HG02759 (cell line): ENCODE data around the gene SLCO4A1.

Source experiments
- ATAC-seq: cut with Tn5 transposase; IDR thresholded peaks from one replicate; pipeline ENCODE4 v1.9.1; 2021; ENCODE audit warnings: mild to moderate bottlenecking, moderate library complexity; ENCODE audit not compliant: unreplicated experiment

The SLCO4A1 gene, protein sequence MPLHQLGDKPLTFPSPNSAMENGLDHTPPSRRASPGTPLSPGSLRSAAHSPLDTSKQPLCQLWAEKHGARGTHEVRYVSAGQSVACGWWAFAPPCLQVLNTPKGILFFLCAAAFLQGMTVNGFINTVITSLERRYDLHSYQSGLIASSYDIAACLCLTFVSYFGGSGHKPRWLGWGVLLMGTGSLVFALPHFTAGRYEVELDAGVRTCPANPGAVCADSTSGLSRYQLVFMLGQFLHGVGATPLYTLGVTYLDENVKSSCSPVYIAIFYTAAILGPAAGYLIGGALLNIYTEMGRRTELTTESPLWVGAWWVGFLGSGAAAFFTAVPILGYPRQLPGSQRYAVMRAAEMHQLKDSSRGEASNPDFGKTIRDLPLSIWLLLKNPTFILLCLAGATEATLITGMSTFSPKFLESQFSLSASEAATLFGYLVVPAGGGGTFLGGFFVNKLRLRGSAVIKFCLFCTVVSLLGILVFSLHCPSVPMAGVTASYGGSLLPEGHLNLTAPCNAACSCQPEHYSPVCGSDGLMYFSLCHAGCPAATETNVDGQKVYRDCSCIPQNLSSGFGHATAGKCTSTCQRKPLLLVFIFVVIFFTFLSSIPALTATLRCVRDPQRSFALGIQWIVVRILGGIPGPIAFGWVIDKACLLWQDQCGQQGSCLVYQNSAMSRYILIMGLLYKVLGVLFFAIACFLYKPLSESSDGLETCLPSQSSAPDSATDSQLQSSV

DNA sequence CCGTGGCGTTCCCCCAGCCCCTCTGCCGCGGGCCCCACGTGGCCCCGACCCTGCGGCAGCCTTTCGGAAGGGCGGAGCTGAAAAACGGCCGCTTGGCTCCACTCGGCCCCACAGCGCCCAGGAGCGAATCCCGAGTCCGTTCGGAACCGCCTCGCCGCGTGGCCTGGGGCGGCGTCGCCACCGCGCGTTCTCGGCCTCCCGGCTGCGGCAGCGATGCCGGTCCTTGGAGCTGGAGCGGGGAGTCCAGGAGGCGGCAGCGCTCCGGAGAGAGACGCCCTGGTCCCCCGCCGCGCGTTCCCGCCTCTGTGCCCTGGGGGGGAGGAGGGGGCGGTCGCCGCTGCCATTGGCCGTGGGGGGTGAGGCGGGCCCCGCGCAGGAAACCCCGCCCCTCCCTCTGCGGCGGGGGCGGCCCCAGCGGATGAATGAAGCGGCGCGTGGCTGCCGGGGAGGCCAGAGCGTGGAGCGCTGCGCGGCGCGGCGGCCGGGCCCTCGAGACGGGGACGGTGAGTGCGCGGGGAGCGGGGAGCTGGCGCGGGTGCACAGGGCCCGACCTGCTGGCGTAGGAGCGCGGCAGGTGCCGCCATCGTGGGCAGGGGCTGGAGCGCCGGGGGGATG is at the start of gene SLCO4A1:
Gene SLCO4A1 (plus strand): TSS at position 453 of the 615 bp plus-strand sequence. CDS start 13,952 bp downstream, outside the sequence.
- ATAC-seq, result peak; percentile 74

DNA sequence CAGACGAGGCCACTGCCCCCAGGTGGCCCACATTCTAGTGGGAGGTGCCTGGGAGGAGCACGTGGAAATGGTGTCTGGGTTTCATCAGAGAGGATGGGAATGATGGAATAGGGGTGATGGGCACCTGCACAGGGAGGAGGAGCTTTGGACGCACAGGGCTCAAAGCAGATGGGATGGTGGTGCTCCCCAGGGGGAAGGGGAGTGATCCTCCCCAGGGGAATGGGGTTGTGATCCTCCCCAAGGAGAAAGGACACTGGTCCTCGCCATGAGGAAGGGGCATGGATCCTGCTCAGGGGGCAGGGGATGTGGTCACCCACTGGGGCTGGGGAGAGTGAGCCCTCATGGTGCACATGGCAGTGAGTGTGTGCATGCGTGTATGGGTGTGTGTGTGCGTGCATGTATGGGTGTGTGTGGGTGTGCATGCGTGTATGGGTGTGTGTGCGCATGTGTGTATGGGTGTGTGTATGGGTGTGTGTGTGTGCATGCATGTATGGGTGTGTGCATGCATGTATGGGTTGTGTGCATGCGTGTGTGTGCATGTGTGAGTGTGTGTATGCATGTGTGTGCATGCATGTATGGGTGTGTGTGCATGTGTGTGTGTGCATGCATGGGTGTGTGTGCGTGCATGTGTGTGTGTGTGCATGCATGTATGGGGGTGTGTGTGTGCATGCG is 49.7 kb upstream of the SLCO4A1 start:
- no peak for ATAC-seq

DNA sequence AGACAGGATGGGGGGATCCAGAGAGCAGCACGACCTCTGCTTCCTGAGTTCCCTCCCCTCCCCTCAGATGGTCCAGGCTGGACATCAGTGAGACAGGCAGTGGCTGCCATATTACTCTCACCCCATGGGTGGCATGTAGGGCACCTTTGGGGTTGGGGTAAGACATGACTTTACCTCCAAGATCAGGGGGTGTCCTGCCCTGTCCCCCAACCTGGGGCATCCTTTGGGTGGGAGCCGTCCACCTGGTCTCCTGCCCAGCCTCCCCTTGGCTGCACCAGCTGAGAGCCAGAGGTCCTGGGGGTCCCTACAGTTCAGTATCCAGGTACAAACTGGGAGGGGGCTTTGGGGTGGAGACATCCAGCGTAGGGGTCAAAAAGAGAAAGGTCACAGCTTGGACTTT is 48.7 kb upstream of the SLCO4A1 start:
- ATAC-seq, result no peak

DNA sequence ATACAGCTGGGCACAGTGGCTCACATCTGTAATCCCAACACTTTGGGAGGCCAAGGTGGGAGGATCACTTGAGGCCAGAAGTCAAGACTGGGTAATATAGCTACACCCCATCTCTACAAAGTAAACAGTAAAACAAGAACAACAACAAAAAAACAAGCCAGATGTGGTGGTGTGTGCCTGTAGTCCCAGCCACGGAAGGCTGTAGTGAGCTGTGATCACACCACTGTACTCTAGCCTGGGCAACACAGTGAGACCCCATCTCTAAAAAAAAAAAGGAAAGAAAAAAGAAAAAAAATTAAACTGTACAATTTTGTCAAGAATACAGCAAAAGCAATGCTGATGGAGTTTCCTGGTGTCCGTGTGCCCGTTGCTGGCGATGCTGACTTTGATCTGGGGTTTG is 47.2 kb upstream of the SLCO4A1 start:
- no peak for ATAC-seq

DNA sequence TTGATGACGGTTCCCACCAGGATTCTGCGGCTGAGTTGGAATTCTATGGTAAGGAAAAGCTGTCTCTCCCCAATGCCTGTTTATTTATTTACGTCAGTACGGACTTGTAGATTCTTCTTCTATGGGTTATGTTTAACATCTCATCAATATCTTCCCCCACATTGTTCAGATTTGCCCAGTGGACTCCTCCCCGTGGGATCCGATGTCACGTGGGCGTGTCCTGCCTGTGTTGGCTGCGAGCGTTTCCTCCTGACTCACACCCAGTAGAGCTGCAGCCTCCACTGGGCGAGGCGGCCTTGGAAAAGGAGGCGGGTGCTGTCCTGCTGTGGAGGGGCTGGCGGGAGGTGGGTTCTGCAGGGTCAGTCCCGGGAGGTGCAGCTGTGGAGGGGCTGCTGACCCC is 46.8 kb upstream of the SLCO4A1 start:
- ATAC-seq, result no peak

DNA sequence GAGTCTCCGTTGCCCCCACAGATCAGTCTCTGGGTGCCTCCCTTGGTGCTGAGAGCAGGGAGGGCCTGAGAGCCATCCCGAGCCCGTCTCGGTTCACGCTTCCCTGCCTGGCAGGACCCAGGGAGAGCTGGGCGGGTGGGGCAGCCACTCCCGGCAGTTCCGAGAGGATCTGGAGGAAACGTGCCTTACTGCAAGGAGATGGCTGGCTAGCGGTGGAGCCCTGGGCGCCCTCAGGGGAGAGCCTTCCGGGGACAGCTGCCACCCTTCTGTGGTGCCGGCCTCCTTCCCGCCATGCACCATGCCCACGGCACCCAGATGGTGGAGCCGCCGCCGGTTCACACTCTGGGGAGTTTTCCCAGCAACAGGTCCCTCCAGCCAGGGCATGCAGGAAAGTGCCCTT is 45.8 kb upstream of the SLCO4A1 start:
- no peak for ATAC-seq

DNA sequence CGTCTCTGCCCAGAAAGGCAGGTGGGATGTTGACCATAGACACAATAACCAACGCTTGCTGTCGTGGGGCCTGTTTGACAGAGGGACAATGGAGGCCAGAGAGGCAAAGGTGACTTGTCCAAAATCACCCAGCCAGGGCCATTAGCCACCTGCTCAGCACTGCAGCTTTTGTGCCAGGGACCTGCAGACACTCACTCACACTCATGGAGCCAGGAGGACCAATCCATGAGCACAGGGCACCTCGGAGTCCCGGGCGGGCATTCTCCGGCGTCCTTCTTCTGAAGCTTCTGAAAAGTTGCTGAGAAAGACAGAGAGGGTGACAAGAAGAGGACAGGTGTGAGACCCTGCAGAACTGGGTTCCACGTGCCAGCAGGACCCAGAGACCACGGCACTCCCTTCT is 45.4 kb upstream of the SLCO4A1 start:
- ATAC-seq, result no peak

DNA sequence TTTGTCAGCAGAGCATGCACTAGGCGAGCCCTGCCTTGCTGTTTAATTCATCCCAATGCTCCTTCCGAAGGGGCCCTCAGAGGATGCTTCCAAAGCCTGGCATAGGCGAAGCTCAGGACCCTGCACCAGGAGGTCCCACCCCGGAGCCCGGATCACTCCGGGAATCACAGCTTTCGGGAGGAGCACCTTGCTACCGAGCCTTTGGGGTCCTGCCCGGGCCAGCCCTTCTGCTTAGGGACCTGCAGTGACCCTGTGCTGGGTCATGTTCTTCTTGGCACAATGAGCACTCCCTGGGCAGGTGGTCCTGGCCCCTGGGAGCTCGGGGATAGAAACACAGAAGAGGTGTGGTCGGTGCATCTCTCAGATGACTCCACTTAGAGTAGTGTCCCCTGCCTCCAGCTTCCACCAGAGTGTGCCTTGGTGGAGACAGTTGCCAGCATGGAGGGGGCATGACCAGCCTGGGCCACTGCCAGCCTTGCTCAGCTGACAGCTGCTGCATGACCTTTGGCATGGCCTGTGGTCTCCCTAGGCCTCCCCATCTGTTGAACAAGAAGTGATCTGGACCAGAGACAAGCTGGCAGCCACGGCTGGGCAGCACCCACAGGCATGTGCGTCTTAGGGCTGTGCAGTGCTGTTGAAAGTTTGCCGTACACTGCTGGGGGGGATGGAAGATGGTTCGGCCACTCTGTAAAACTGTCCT is 44.7 kb upstream of the SLCO4A1 start:
- ATAC-seq, result no peak

DNA sequence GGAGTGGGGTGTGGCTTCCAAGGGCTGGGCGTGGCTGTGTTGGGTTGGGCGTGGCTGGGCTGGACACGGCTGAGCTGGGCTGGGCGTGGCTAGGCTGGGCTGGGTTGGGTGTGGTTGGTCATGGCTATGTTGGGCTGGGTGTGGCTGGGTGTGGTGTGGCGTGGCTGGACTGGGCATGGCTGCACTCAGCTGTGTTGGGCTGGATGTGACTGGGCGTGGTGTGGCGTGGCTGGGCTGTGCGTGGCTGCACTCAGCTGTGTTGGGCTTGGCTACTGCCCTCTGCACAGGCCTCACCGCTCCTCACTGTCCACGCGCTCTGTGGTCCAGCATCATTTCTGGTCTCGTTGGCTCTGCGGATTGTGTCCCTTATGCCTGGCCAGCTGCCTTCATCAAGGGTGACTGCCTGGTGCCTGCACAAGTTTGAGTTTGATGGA is 43.5 kb upstream of the SLCO4A1 start:
- no peak for ATAC-seq

DNA sequence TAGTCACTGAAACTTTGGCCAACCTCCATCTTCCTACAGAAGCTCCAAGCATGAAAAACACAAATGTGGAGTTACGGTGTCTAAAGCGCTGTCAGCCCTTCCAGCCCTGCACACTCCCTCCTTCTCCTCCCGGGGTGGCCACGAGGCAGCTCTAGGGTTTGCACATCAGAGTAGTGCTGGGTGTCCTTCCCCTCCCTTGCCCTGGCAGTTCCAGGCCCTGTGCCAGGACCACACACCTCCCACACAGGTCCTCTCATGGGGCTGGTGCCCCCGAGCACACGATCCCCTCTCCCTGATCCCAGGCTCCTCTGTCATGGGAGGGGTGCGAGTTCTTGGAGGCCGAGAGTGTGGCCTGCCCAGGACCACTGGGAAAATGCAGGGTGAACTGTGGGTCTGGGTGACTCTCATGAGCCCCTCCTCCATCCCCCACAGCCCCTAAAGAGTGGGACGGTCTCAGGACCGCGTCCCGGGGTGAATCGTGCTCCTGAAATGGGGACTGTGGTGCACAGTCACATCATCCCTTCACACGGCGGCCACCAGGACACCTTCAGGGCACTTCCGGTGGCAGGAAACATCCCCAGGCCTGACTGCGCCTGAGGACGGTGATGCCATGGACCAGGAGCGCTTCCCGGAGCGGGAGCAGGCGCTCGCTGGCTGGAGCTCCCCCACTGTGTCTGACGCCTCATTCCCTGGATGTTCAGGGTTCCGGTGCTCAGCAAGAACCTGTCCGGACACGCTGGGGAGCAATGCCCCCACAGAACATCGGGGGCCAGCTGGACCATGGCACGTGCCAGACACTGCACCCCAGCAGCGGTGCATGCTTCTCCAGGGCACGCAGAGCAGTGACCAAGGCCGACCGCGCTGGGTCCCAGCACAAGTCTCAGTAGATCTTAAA is 42.8 kb upstream of the SLCO4A1 start:
- no peak for ATAC-seq

DNA sequence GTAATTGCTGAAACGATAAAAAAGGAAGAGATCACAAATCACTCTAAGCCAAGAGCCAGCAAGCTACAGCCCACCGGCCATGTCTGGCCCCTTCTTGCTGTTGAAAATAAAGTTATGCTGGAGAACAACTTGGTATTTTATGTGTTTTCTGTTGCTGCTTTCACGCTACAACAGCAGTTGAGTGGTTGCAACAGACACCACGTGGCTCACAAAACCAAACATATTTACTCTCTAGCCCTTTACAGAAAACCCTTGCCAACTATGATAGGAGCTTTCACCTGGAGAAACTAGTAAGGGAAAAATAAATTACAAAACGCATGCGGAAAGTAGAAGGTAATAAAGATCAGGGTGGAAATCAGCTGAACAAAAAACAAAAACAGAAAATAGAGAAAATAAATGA is 41.1 kb upstream of the SLCO4A1 start:
- no peak for ATAC-seq

DNA sequence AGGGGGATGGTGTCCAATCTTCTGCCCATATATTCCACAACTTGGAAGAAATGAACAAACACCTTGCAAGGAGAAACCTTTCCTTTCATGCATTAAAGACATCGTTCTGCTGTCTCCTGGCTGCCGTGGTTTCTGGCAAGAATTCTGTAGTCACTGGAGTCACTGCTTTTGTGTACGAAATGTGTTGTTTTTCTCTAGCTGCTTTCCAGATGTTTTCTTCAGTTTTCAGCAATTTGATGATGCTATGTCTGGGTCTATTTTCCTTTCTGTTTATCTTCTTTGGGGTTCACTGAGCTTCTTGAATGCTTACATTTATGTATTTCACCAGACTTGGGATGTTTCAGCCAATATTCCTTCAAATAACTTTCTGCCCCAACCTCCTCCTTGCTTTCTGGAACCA is 40.6 kb upstream of the SLCO4A1 start:
- no peak for ATAC-seq

DNA sequence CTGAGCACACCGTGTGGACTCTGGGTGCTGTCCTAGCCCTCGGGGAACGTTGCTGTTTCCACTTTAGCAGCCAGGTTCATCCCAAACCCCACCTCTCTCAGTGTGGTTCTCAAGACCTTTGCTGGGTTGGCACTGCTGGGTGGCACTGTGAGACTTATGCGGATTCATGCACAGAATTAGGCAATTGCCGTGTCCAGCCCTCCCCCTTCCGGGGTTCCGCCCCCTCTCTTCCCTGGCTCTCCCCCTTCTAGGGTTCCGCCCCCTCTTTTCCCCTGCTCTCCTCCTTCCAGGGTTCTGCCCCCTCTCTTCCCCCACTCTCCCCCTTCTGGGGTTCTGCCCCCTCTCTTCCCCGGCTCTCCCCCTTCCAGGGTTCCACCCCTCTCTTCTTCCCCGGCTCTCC is 39.8 kb upstream of the SLCO4A1 start:
- no peak for ATAC-seq

DNA sequence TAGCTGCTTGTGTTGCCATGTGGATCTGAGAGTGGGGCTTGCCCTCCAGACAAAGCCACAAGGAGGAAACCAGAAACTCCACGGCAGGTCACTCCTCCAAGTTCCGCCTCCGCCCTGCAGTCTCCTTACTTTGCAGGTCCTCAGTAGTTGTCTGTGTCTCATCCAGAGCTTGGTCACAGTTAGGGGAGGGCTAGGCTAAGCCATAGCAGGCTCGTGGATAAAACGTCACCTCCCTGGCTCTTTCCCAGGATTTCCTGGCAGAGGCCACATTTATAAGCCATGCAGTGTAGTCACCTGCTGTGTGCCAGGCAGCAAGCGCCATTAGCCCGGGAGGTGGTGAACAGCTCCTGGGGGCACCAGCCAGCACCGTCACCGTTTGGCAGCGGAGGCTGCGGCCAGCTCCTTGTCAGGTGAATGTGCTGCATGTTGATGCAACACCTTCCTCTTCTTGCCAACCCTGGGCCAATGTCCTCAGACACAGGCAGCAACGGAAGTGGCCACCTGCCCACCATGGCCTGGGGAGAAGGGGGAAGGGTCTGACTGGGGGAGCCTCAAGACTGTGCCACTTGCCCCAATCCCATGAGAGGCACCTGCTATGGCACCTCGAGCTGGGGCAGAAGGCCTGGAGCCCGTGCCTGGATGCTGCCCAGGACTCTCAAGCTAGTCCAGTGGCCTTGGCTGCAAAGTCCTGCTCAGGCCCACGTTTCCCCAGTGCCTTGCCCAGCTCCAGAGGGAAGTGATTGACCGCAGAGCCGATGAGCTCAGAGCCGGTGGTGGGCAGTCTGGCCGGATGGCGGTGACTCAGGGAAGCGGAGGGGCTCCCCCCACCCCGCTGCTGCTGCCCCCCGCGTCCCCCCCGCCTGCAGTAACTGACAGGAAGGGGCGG is 39.0 kb upstream of the SLCO4A1 start:
- no peak for ATAC-seq

DNA sequence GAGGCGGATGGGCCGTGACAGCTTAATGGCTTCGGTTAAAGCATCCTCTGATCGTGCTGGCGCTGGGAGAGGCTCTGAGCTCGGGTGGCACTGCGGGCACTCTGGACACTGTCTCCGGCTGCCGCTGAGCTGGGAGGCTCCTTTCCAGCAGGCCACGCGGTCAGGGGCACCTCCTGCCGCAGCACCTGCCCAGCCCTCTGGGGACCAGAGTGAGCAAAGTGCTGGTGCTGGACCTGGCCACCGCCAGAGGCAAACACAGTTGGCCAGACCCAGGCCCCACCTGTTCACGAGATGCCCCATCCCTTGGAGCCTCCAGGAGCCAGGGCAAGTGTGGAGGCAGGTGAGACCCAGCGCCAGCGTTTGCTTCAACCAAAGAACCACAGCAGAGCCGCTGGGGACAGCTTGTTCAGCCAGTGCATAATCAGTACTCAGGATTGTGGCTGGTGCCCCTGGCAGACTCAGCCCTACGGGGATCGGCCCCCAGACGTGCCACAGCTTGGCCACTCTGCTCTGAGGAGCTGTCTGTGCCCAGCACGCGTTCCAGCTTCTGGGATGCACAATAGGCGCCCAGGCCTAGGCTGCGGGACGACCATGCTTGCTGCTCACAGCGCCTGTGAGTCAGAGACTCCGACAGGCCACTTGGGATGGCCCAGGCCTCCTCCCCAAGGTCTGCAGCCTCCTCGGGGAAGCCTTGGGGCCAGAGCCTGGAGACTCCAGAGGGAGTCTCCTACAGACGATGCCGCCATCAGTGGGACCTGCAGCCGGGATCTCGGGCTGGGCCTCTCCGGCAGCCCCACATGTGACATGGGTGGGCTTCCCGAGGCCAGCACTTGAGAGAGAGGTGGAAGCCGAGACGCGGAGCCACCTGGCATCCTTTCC is 38.2 kb upstream of the SLCO4A1 start:
- no peak for ATAC-seq

DNA sequence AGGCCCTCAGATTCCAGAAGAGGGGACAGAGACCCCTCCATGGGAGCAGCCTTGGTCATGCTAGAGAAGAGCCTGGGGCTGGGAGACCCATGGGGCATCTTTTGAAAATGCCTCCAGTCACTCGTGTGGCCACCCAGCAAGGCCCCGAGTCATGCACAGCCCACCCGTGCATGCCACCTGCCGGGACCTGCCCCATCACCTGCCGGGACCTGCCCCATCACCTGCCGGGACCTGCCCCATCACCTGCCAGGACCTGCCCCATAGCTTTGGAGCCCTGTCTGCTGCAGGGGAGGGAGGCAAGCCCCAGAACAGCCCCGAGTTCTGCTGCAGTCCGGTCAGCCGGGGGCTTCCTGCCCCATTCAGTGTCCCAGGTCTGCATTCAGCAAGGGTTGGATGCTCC is 37.5 kb upstream of the SLCO4A1 start:
- no peak for ATAC-seq

DNA sequence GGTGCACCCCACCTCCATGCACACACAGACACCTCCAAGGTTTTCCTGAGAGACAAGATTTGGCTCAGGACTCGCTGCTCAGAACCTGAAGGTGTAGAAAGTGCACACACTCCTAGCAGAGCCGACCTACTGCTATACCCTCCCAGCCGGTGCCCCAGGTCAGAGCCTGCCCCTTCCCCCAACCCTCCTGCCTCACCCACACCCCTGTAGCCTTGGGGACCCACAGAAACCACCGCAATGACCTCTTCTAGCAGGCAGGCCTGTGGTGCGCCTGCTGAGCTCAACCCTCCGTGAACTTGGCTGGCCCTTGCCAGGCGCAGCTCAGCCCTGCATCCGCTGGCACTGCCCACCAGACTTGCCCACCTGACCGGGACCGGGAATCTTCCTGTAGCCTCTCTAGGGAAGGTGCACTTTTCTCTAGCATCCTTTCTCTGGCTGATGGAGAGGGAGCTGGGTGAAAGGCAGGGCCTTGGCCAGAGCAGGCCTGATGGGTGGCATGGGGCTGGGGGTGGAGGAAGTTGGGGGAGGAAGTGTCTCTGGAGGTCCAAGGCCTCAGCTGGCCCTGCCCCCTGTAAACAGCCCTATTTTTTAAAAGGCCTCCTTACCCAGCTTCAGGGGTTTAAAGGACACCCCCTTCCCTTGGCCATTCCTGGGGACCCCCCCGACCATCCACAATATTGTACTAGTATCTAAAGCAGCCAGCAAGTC is 36.9 kb upstream of the SLCO4A1 start:
- no peak for ATAC-seq
